NCI-H82 treated with DMSO at 0.1 percent for 48 hours (cell line): ENCODE results near the gene GPR21.

Source experiments
- DNase-seq: peaks from one replicate; lab custom pipeline; 2025; ENCODE audit not compliant: unreplicated experiment; lab: John Stamatoyannopoulos, UW

The GPR21 gene

GRCh38 chr9:123033864-123034601 lies 566 bp downstream of the GPR21 start:
- no peak for DNase-seq

- DNase-seq = no peak
These were observed 1.5 kb downstream of the GPR21 start for GRCh38 chr9:123034881-123035510.

- no peak for DNase-seq
These were observed 2.3 kb downstream of the GPR21 start for GRCh38 chr9:123035791-123036190.

GRCh38 chr9:123036893-123037545 lies 3.6 kb downstream of the GPR21 start:
- no peak for DNase-seq

GRCh38 chr9:123039617-123040219 lies 6.3 kb downstream of the GPR21 start:
- DNase-seq = no peak

- DNase-seq = no peak
These were observed 7.3 kb downstream of the GPR21 start for GRCh38 chr9:123040801-123041200.

- no peak for DNase-seq
These were observed 8.0 kb downstream of the GPR21 start for GRCh38 chr9:123041489-123041888.

GRCh38 chr9:123043081-123043939 lies 9.8 kb downstream of the GPR21 start:
- no peak for DNase-seq

GRCh38 chr9:123044586-123044985 lies 11.1 kb downstream of the GPR21 start:
- peak; percentile 7 for DNase-seq

GRCh38 chr9:123046406-123047195 lies 13.1 kb downstream of the GPR21 start:
- peak; percentile 24 for DNase-seq

- no peak for DNase-seq
These were observed 15.3 kb downstream of the GPR21 start for GRCh38 chr9:123048748-123049147.

- no peak for DNase-seq
These were observed 16.2 kb downstream of the GPR21 start for GRCh38 chr9:123049589-123050222.

- DNase-seq = no peak
These were observed 19.6 kb downstream of the GPR21 start for GRCh38 chr9:123053046-123053445.

GRCh38 chr9:123053711-123054110 lies 20.2 kb downstream of the GPR21 start:
- DNase-seq = no peak

GRCh38 chr9:123058834-123059233 lies 25.4 kb downstream of the GPR21 start:
- DNase-seq = no peak

- no peak for DNase-seq
These were observed 26.2 kb downstream of the GPR21 start for GRCh38 chr9:123059472-123060220.

- DNase-seq = no peak
These were observed 27.7 kb downstream of the GPR21 start for GRCh38 chr9:123061216-123061615.

- DNase-seq = no peak
These were observed 29.1 kb downstream of the GPR21 start for GRCh38 chr9:123062351-123063176.
